Muscle of leg (tissue), 11 donors: Measurements from ENCODE around the gene F2. TPM values are rescaled to one million over a fixed set of nuclear protein-coding genes. Genes with fewer than 3 reads are reported as not detected.
"Not testable (repeated sequence)": the region's sequence is repeated elsewhere in the genome, so short reads cannot be mapped to it uniquely, and the experiment has no call there.

Source experiments
- DNase-seq: peaks from one replicate; pipeline ENCODE4 v3.0.0; 2013
- H3K27ac ChIP-seq: one replicate; pipeline ENCODE4 v1.5.1; 2013; ENCODE audit warnings: mild to moderate bottlenecking, low read length, control low read depth
- H3K27me3 ChIP-seq: one replicate; pipeline ENCODE4 v1.6.1; 2013; ENCODE audit warnings: low read length; ENCODE audit not compliant: control insufficient read depth, insufficient read depth
- H3K36me3 ChIP-seq: one replicate; pipeline ENCODE4 v1.6.1; 2013; ENCODE audit warnings: low read length; ENCODE audit not compliant: control insufficient read depth, insufficient read depth
- H3K4me1 ChIP-seq: one replicate; pipeline ENCODE4 v1.6.1; 2013; ENCODE audit warnings: low read length; ENCODE audit not compliant: control insufficient read depth, insufficient read depth
- H3K4me3 ChIP-seq: one replicate; pipeline ENCODE4 v1.5.1; 2013; ENCODE audit warnings: low read length, control low read depth
- H3K9me3 ChIP-seq: replicated peaks from 2 replicates; pipeline ENCODE4 v1.6.1; 2013; ENCODE audit warnings: low read depth, low read length; ENCODE audit not compliant: control insufficient read depth
- WGBS: methylation state at CpG from one replicate; pipeline ENCODE4 v1.1.5; 2013; ENCODE audit warnings: missing lambda C conversion rate; ENCODE audit not compliant: insufficient coverage; 5-methylcytosine and 5-hydroxymethylcytosine counted together
- polyA plus RNA-seq, 8 donors: library from polyadenylated mRNA; unstranded; fragments of 120-200 nt; gene quantifications; one replicate each; pipeline versions ENCODE4 v1.2.1 to v1.2.3, GENCODE V29; 2013; ENCODE audit warnings: inconsistent platforms in 1 of 8, low replicate concordance in 1 of 8; ENCODE audit not compliant: insufficient read length in 8 of 8, insufficient read depth in 1 of 8
- total RNA-seq: library from RNA; stranded (reverse); fragments of 120-200 nt; gene quantifications from one replicate; pipeline ENCODE4 v1.2.4, GENCODE V29; 2013

Gene F2
- total and polyA plus RNA-seq, 9 donors, result 0.13 to 1.4 (median 0.41) TPM; not detected in 6

- 100% methylated on average over 2 of the region's 7 CpGs for WGBS
- no peak for DNase-seq
- Histone ChIP-seq H3K4me3 (no peak overlapping the region), H3K9me3 (no peaks in the 10 kb centered on the region), H3K4me1 (peaks cover 16% of the 10 kb centered on the region), H3K27me3 (no peaks in the 10 kb centered on the region), H3K27ac (no peak overlapping the region), H3K36me3 (no peaks in the 10 kb centered on the region)
Observed at GRCh38 chr11:46712874-46713576, 6.0 kb upstream of the F2 start.

GRCh38 chr11:46717825-46718154 lies 1.2 kb upstream of the F2 start:
- H3K4me1 ChIP-seq, result not testable (repeated sequence)
- no CpG with 5 or more reads among the region's 2 CpGs for WGBS

GRCh38 chr11:46718155-46719019 lies 626 bp upstream of the F2 start:
- WGBS, result 67% methylated on average over 1 of the region's 11 CpGs
- no peak for DNase-seq
- H3K27ac ChIP-seq, result no peak overlapping the region

More at GRCh38 chr11:46717825-46718154, 1.2 kb upstream of the F2 start:
- H3K36me3 ChIP-seq, DNase-seq, H3K4me3 ChIP-seq, H3K27me3 ChIP-seq, H3K27ac ChIP-seq, H3K9me3 ChIP-seq: not testable (repeated sequence)

GRCh38 chr11:46719543-46720218 lies 668 bp downstream of the F2 start:
- no peaks in the 10 kb centered on the region for H3K36me3 ChIP-seq
- WGBS, result 86% methylated on average over 23 of the region's 25 CpGs
- no peak overlapping the region for H3K27ac ChIP-seq
- no peak overlapping the region for H3K4me3 ChIP-seq
- no peak for DNase-seq
- H3K4me1 ChIP-seq, result no peaks in the 10 kb centered on the region
- H3K9me3 ChIP-seq, result no peaks in the 10 kb centered on the region
- H3K27me3 ChIP-seq, result no peaks in the 10 kb centered on the region

More at GRCh38 chr11:46718155-46719019, 626 bp upstream of the F2 start:
- Histone ChIP-seq H3K4me3 (no peak overlapping the region), H3K36me3 (no peaks in the 10 kb centered on the region), H3K27me3 (no peaks in the 10 kb centered on the region), H3K9me3 (no peaks in the 10 kb centered on the region), H3K4me1 (no peaks in the 10 kb centered on the region)

- DNase-seq, result no peak
- Histone ChIP-seq H3K4me3 (no peak overlapping the region), H3K27ac (no peak overlapping the region), H3K27me3 (no peaks in the 10 kb centered on the region), H3K9me3 (no peaks in the 10 kb centered on the region), H3K4me1 (no peaks in the 10 kb centered on the region), H3K36me3 (no peaks in the 10 kb centered on the region)
- WGBS, result 86% methylated on average over 4 of the region's 6 CpGs
Observed at GRCh38 chr11:46721286-46721685, 2.3 kb downstream of the F2 start.

- WGBS, result 96% methylated on average over 11 of the region's 11 CpGs
- Histone ChIP-seq H3K36me3 (no peaks in the 10 kb centered on the region), H3K27ac (no peak overlapping the region), H3K4me1 (no peaks in the 10 kb centered on the region), H3K4me3 (no peak overlapping the region), H3K9me3 (no peaks in the 10 kb centered on the region), H3K27me3 (no peaks in the 10 kb centered on the region)
- no peak for DNase-seq
Observed at GRCh38 chr11:46722566-46723358, 3.7 kb downstream of the F2 start.

- Histone ChIP-seq H3K9me3 (no peaks in the 10 kb centered on the region), H3K4me1 (no peaks in the 10 kb centered on the region), H3K36me3 (no peaks in the 10 kb centered on the region), H3K27ac (no peak overlapping the region), H3K4me3 (no peak overlapping the region), H3K27me3 (no peaks in the 10 kb centered on the region)
- DNase-seq, result no peak
- WGBS, result 84% methylated on average over 4 of the region's 8 CpGs
Observed at GRCh38 chr11:46723359-46723680, 4.3 kb downstream of the F2 start.

GRCh38 chr11:46724088-46724487 lies 5.1 kb downstream of the F2 start:
- DNase-seq, result no peak
- Histone ChIP-seq H3K9me3 (no peaks in the 10 kb centered on the region), H3K27ac (no peak overlapping the region), H3K4me3 (no peak overlapping the region), H3K36me3 (no peaks in the 10 kb centered on the region), H3K27me3 (no peaks in the 10 kb centered on the region), H3K4me1 (no peaks in the 10 kb centered on the region)
- WGBS, result 48% methylated on average over 8 of the region's 8 CpGs

GRCh38 chr11:46725338-46726205 lies 6.6 kb downstream of the F2 start:
- DNase-seq, result no peak
- no peaks in the 10 kb centered on the region for H3K36me3 ChIP-seq
- H3K9me3 ChIP-seq, result no peaks in the 10 kb centered on the region
- WGBS, result 70% methylated on average over 16 of the region's 19 CpGs
- H3K27me3 ChIP-seq, result no peaks in the 10 kb centered on the region
- no peak overlapping the region for H3K4me3 ChIP-seq
- H3K4me1 ChIP-seq, result no peaks in the 10 kb centered on the region
- H3K27ac ChIP-seq, result no peak overlapping the region
